Mammary epithelial cell (primary cell): Measurements from ENCODE around the gene CDH18.

Experiments used
- CTCF ChIP-seq, 2 donors: IDR thresholded peaks in 1 of 2; conservative IDR thresholded peaks in 1 of 2; 2 replicates each; pipeline ENCODE4 v1.5.1; 2011 to 2012; ENCODE audit warnings: inconsistent platforms in 2 of 2, low read length in 2 of 2, mild to moderate bottlenecking in 2 of 2, control low read depth in 1 of 2, low read depth in 1 of 2; ENCODE audit not compliant: insufficient read depth in 1 of 2; ENCODE audit errors: extremely low read depth in 1 of 2
- EZH2 ChIP-seq: IDR thresholded peaks from 2 replicates; pipeline ENCODE4 v1.6.1; 2012; ENCODE audit warnings: low read length, inconsistent platforms, borderline replicate concordance

- no peak for TF ChIP-seq CTCF (conservative IDR thresholded peaks at IDR 0.05 in 1 of 2, IDR thresholded peaks at IDR 0.05 in 1 of 2; ENCODE audit: extremely low read depth in 1 of 2, insufficient read depth in 1 of 2, low read depth in 1 of 2, low read length in 2 of 2)
- no peak for TF ChIP-seq EZH2
These were observed 468.6 kb downstream of the CDH18 start for GRCh38 chr5:19519448-19519847.
